Activated CD8-positive, alpha-beta memory T cell treated with anti-CD3 and anti-CD28 coated beads for 48 hours (primary cell): ENCODE results near the gene ELOF1.

ENCODE experiments used
- DNase-seq, 3 experiments: peaks; one replicate each; pipeline ENCODE4 v3.0.0-alpha.2; 2020; ENCODE audit warnings: low read depth in 2 of 3, low spot score in 2 of 3

ELOF1 gene

GRCh38 chr19:11535792-11536595 is 23.0 kb downstream of the ELOF1 start:
- DNase-seq, result peak; percentile 74 to 89 (median 78)

GRCh38 chr19:11534948-11535347 is 24.1 kb downstream of the ELOF1 start:
- no peak for DNase-seq

DNA sequence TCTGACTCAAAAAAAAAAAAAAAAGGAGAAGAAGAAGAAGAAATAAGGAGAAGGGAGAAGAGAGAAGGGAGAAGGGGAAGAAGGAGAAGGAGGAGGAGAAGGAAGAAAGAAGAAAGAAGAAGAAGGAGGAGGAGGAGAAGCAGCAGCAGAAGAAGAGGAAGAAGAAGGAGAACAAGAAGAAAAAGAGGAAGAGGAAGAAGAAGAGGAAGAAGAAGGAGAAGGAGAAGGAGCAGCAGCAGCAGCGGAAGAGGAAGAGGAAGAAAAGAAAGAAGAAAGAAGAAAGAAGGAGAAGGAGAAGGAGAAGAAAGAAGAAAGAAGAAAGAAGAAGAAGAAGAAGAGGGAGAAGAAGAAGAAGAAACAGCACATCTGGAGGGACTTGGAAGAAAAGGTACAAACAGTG is 24.5 kb downstream of the ELOF1 start:
- DNase-seq, result no peak

GRCh38 chr19:11530432-11530831 is 28.6 kb downstream of the ELOF1 start:
- DNase-seq, result peak in 1 of 3 experiments; percentile 23

GRCh38 chr19:11528551-11529341 is 30.3 kb downstream of the ELOF1 start, which contains the start of gene ECSIT:
Gene ECSIT, minus strand, starts transcription at chr19:11529134. Its CDS starts 9,964 bp downstream, at chr19:11519170.
- DNase-seq, result peak; percentile 77 to 82 (median 81)

DNA sequence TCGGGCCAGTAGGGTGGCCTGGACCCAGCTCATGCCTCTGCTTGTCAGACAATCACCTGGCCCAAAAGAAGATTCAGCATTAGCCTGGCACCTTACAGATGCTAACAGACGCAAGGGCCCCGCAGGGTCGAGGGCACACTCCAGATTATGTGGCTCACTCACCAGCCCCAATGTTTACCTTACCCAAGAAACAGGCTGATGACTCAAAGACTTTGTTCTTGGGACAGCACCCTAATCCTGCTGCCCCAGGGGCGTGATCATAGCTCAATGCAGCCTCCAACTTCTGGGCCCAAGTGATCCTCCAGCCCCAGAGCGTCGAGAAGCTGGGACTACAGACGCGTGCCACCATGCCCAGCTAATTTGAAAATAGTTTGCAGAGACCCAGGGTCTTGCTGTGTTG is 39.9 kb downstream of the ELOF1 start:
- DNase-seq, result no peak

DNA sequence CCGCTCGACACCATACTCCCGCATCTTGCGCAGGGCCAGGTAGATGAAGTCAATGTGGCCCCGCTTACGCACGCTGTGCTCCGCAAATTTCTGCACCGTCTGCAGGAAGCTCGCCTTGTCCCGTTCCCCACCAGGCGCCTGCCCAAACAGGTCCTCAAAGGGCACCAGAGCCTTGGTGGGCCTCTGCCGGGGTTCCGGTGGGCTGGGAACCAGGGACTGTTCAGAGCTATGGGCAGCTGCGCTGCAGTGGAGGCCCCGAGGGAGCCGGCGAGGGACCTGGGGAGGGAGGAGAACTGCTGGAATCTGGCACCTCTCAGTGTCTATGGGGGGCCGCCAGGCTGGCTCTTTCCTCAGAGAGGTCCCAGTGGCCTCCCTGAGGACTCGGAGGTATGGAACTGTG is 45.1 kb downstream of the ELOF1 start:
- no peak for DNase-seq

GRCh38 chr19:11510444-11510843 is 48.6 kb downstream of the ELOF1 start:
- DNase-seq, result no peak

DNA sequence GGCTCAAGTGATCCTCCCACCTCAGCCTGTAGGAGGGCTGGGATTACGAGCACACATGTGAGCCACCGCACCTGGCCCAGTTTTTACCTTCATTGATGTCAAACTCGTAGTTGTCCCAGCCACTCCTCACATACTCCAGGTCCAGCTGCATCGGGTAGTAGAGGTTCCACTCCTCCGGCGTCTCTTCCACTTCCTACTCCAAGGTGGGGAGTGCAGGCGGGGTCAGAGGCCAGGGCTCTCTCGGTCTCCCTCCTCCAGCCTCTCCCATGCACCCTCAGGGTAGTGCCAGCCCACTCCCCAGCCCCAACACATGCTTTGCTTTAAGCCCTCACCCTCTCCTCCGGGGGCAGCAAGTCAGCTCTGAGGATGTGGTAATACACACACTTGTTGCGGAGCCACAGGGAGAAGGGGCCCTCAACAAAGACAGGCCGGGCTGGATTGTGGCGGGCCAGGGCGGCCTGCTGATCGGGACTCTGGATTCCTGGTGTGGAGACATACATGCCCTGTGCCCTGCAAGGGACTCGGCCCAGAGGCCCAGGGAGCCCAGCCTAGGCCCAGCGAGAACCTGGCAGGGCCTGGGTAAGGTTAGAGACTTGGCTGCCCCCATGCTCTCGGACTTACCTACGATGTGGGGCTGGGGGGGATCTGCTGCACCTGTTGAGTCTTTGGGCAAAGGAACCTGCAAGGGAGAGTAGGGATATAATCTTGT is 51.5 kb downstream of the ELOF1 start:
- DNase-seq, result no peak

- no peak for DNase-seq
Measured at GRCh38 chr19:11506967-11507366, 52.1 kb downstream of the ELOF1 start.

- DNase-seq, result no peak
Measured at GRCh38 chr19:11506101-11506555, 52.9 kb downstream of the ELOF1 start.

- peak; percentile 87 to 93 (median 87) for DNase-seq
Measured at GRCh38 chr19:11505504-11506100, 53.4 kb downstream of the ELOF1 start, which contains the start of gene ZNF653. Gene ZNF653, minus strand, starts transcription at chr19:11505839. Its CDS starts 53 bp downstream, at chr19:11505786.

- peak; percentile 77 to 92 (median 85) for DNase-seq
Measured at GRCh38 chr19:11505032-11505503, 54.0 kb downstream of the ELOF1 start.

DNA sequence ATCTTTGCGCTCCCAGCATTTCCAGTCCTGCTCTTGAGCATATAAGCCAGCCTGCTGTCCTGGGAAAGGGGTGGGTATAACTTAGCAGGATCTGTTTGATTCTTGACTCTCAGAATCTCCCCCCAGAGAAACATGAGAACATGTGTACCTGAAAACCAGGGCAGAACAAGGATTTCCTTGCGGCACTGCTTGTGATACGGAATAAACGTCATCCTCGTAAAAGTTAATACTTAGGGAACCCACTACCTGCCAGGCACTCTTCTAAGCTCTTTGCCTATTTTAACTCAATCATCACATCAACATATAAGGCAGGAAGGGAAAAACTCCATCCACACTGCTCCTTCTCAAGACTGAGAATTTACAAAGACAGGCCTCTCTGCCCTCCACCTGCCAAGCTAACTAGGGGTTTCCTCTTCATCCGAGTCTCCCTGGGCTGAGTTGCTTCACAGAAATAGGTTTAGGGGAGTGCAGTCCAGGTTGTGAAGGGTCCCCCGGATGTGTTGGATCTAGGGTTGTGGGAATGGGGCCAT is 54.5 kb downstream of the ELOF1 start:
- DNase-seq, result no peak
